HG02571 (cell line): ENCODE results near the gene SLC4A2.
"Not testable (repeated sequence)": the region's sequence is repeated elsewhere in the genome, so short reads cannot be mapped to it uniquely, and the experiment has no call there.

ENCODE experiments used
- ATAC-seq: cut with Tn5 transposase; IDR thresholded peaks from one replicate; pipeline ENCODE4 v1.9.1; 2021; ENCODE audit warnings: mild to moderate bottlenecking, moderate library complexity; ENCODE audit not compliant: unreplicated experiment

The SLC4A2 gene

GRCh38 chr7:151059367-151060112 lies at the start of gene SLC4A2:
Gene SLC4A2 (plus strand): TSS chr7:151059589. CDS start chr7:151061988, 2,399 bp downstream.
- peak; percentile 33 for ATAC-seq

- ATAC-seq = no peak
Measured at GRCh38 chr7:151010037-151010306, 49.4 kb upstream of the SLC4A2 start.

GRCh38 chr7:151010307-151011096 lies 48.9 kb upstream of the SLC4A2 start:
- no peak for ATAC-seq

- ATAC-seq = no peak
Measured at GRCh38 chr7:151011097-151011409, 48.3 kb upstream of the SLC4A2 start.

GRCh38 chr7:151011616-151012015 lies 47.8 kb upstream of the SLC4A2 start:
- ATAC-seq = not testable (repeated sequence)

- no peak for ATAC-seq
Measured at GRCh38 chr7:151012031-151012692, 47.2 kb upstream of the SLC4A2 start.

GRCh38 chr7:151012911-151013347 lies 46.5 kb upstream of the SLC4A2 start:
- no peak for ATAC-seq

GRCh38 chr7:151013356-151013732 lies 46.0 kb upstream of the SLC4A2 start:
- ATAC-seq = no peak

GRCh38 chr7:151013733-151014497 lies 45.5 kb upstream of the SLC4A2 start:
- ATAC-seq = peak; percentile 43

GRCh38 chr7:151014950-151015349 lies 44.4 kb upstream of the SLC4A2 start:
- no peak for ATAC-seq

GRCh38 chr7:151015967-151016366 lies 43.4 kb upstream of the SLC4A2 start:
- no peak for ATAC-seq

- no peak for ATAC-seq
Measured at GRCh38 chr7:151016505-151016904, 42.9 kb upstream of the SLC4A2 start.

GRCh38 chr7:151016942-151017341 lies 42.4 kb upstream of the SLC4A2 start:
- ATAC-seq = no peak

GRCh38 chr7:151017370-151017952 lies 41.9 kb upstream of the SLC4A2 start:
- ATAC-seq = no peak

- peak; percentile 53 for ATAC-seq
Measured at GRCh38 chr7:151017953-151018420, 41.4 kb upstream of the SLC4A2 start.

- no peak for ATAC-seq
Measured at GRCh38 chr7:151018421-151019129, 40.8 kb upstream of the SLC4A2 start.

- no peak for ATAC-seq
Measured at GRCh38 chr7:151019130-151019447, 40.3 kb upstream of the SLC4A2 start.

GRCh38 chr7:151020231-151020630 lies 39.2 kb upstream of the SLC4A2 start:
- ATAC-seq = no peak

GRCh38 chr7:151023232-151023631 lies 36.2 kb upstream of the SLC4A2 start:
- ATAC-seq = no peak

GRCh38 chr7:151024435-151025056 lies 34.8 kb upstream of the SLC4A2 start, which contains the start of gene ATG9B:
Gene ATG9B (minus strand): TSS chr7:151024494. CDS start chr7:151024423, 71 bp downstream.
- ATAC-seq = no peak
